Skeletal muscle tissue (tissue), 4 donors: ENCODE results near the gene NDUFS2. TPM values are rescaled to one million over a fixed set of nuclear protein-coding genes. Genes with fewer than 3 reads are reported as not detected.

Experiments used
- H3K27ac ChIP-seq: one replicate; pipeline ENCODE4 v1.7.0; 2013; ENCODE audit warnings: mild to moderate bottlenecking, low read depth, low read length, inconsistent platforms
- H3K27me3 ChIP-seq, 3 donors: one replicate each; pipeline ENCODE4 v1.7.0; 2013; ENCODE audit warnings: low read length in 3 of 3; ENCODE audit not compliant: control insufficient read depth in 3 of 3, insufficient read depth in 3 of 3
- H3K36me3 ChIP-seq, 3 donors: one replicate each; pipeline ENCODE4 v1.7.0; 2013; ENCODE audit warnings: low read length in 3 of 3; ENCODE audit not compliant: control insufficient read depth in 3 of 3, insufficient read depth in 3 of 3
- H3K4me1 ChIP-seq, 3 donors: one replicate each; pipeline ENCODE4 v1.7.0; 2013; ENCODE audit warnings: low read length in 3 of 3, mild to moderate bottlenecking in 3 of 3; ENCODE audit not compliant: control insufficient read depth in 3 of 3, insufficient read depth in 3 of 3
- H3K4me3 ChIP-seq, 3 donors: one replicate each; pipeline ENCODE4 v1.7.0; 2013; ENCODE audit warnings: low read length in 3 of 3
- H3K9ac ChIP-seq, 3 donors: one replicate each; pipeline ENCODE4 v1.7.0; 2013; ENCODE audit warnings: low read length in 3 of 3, mild to moderate bottlenecking in 3 of 3, moderate library complexity in 2 of 3, low read depth in 1 of 3
- H3K9me3 ChIP-seq, 3 donors: one replicate each; pipeline ENCODE4 v1.7.0; 2013; ENCODE audit warnings: low read length in 3 of 3; ENCODE audit not compliant: control insufficient read depth in 3 of 3
- total RNA-seq: library from RNA; depleted of rRNA; stranded (reverse); fragments of >200 nt; gene quantifications from one replicate; pipeline ENCODE4 v1.2.3, GENCODE V29; 2014
- donor health status: Osteomylitis.

Gene NDUFS2
- total RNA-seq, 1 donor from 2014 or later: 147 TPM

DNA sequence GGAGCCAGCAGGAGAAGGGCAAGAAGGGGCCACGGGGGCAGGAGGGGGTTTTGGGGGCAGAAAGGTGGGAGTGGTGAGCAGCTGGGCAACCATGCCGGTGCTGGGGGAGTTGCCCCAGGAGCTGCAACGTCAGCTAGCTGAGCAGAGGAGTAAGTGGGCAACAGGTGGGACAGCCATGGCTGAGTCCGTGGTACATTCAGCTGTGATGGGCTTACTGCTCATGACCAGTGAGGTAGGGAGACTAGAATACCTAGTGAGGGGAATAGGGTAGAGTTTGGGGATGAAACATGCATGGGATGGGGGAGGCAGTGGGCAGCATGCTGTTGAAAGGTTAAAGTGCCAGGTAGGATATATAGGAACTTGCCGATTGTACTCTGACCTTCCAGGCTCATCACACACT is 40.5 kb upstream of the NDUFS2 start:
- H3K9ac ChIP-seq: peak overlapping the region in 2 of 3 donors; percentile 8 to 33
- no peak overlapping the region for H3K27ac ChIP-seq
- H3K9me3 ChIP-seq: no peaks in the 10 kb centered on the region
- H3K4me1 ChIP-seq: peaks cover 33 to 46% (median 37%) of the 10 kb centered on the region in 3 donors
- no peaks in the 10 kb centered on the region for H3K27me3 ChIP-seq
- H3K4me3 ChIP-seq: no peak overlapping the region
- H3K36me3 ChIP-seq: peaks cover 43 to 58% (median 46%) of the 10 kb centered on the region in 3 donors

DNA sequence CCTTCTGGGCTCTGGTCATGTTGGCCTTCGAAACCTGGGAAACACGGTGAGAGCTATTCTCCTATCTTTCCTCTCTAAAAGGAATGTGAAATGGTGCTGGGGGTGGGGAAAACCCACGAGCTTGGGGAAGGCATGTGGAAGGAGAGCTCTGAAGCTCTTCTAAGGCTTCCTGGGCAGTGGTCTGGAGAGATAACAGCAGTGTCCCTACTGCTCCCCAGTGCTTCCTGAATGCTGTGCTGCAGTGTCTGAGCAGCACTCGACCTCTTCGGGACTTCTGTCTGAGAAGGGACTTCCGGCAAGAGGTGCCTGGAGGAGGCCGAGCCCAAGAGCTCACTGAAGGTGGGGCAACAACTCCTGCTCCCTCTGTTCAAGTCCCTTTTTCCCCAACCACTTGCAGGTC is 40.1 kb upstream of the NDUFS2 start:
- Histone ChIP-seq H3K27me3 (no peaks in the 10 kb centered on the region), H3K36me3 (peaks cover 40 to 54% (median 43%) of the 10 kb centered on the region in 3 donors), H3K4me3 (no peak overlapping the region), H3K4me1 (peaks cover 36 to 50% (median 41%) of the 10 kb centered on the region in 3 donors), H3K9me3 (no peaks in the 10 kb centered on the region), H3K27ac (no peak overlapping the region), H3K9ac (peak overlapping the region in 1 of 3 donors; percentile 33)

DNA sequence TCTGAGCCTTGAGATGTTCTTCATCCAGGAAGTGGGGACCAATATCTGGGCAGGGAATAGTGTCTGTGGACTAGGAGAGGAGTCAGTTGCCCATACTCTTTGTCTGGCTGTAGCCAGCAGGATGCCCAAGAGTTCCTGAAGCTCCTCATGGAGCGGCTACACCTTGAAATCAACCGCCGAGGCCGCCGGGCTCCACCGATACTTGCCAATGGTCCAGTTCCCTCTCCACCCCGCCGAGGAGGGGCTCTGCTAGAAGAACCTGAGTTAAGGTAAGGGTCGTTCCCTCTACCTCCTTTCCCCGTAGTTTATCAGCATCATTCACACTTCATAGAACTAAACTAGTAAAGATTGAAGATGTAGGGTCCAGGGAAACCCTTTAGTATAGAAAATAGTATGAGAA is 39.4 kb upstream of the NDUFS2 start:
- no peak overlapping the region for H3K27ac ChIP-seq
- peaks cover 37 to 51% (median 39%) of the 10 kb centered on the region in 3 donors for H3K36me3 ChIP-seq
- H3K4me3 ChIP-seq: no peak overlapping the region
- H3K27me3 ChIP-seq: no peaks in the 10 kb centered on the region
- H3K9ac ChIP-seq: no peak overlapping the region
- H3K9me3 ChIP-seq: no peaks in the 10 kb centered on the region
- peaks cover 43 to 52% (median 46%) of the 10 kb centered on the region in 3 donors for H3K4me1 ChIP-seq

DNA sequence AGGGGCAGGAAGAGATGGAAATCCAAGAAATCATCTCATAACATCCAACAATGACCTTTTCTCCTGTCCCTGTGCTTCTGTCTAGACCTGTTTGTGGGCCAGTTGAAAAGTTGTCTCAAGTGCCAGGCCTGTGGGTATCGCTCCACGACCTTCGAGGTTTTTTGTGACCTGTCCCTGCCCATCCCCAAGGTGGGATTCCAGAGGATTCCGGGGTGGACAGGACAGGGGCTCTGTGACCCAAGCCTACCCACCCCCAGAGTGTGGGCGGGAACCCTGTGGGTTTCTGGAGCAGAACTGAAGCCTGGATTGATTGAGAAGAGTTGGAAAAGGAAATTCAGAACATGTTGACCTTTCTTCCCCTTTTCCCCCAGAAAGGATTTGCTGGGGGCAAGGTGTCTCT is 38.4 kb upstream of the NDUFS2 start:
- no peak overlapping the region for H3K27ac ChIP-seq
- no peaks in the 10 kb centered on the region for H3K27me3 ChIP-seq
- no peak overlapping the region for H3K9ac ChIP-seq
- no peaks in the 10 kb centered on the region for H3K9me3 ChIP-seq
- no peak overlapping the region for H3K4me3 ChIP-seq
- peaks cover 30 to 47% (median 36%) of the 10 kb centered on the region in 3 donors for H3K36me3 ChIP-seq
- H3K4me1 ChIP-seq: peaks cover 40 to 45% (median 43%) of the 10 kb centered on the region in 3 donors

DNA sequence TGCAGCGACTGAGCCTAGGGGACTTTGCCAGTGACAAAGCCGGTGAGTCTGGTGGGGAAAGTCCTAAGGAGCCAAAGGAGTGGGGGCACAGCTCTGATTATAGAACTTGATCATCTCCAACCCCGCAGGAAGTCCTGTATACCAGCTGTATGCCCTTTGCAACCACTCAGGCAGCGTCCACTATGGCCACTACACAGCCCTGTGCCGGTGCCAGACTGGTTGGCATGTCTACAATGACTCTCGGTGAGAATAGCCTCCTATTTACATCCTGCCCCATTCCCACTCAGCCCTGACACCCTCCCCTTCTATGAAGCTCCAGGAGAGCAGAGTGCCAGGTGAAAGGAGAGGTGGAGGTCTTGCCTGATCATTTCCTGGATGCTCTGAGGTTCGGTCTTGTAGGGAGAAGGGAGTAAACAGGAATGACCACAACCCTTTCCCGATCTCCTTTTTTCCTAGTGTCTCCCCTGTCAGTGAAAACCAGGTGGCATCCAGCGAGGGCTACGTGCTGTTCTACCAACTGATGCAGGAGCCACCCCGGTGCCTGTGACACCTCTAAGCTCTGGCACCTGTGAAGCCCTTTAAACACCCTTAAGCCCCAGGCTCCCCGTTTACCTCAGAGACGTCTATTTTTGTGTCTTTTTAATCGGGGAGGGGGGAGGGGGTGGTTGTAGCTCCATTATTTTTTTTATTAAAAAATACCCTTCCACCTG is 37.1 kb upstream of the NDUFS2 start:
- H3K4me1 ChIP-seq: peaks cover 34 to 37% (median 36%) of the 10 kb centered on the region in 3 donors
- peak overlapping the region; percentile 90 for H3K27ac ChIP-seq
- no peaks in the 10 kb centered on the region for H3K27me3 ChIP-seq
- H3K9me3 ChIP-seq: no peaks in the 10 kb centered on the region
- H3K9ac ChIP-seq: peak overlapping the region; percentile 92 to 94 (median 94)
- peaks cover 38 to 58% (median 43%) of the 10 kb centered on the region in 3 donors for H3K36me3 ChIP-seq
- H3K4me3 ChIP-seq: peak overlapping the region; percentile 91 to 96 (median 95)

DNA sequence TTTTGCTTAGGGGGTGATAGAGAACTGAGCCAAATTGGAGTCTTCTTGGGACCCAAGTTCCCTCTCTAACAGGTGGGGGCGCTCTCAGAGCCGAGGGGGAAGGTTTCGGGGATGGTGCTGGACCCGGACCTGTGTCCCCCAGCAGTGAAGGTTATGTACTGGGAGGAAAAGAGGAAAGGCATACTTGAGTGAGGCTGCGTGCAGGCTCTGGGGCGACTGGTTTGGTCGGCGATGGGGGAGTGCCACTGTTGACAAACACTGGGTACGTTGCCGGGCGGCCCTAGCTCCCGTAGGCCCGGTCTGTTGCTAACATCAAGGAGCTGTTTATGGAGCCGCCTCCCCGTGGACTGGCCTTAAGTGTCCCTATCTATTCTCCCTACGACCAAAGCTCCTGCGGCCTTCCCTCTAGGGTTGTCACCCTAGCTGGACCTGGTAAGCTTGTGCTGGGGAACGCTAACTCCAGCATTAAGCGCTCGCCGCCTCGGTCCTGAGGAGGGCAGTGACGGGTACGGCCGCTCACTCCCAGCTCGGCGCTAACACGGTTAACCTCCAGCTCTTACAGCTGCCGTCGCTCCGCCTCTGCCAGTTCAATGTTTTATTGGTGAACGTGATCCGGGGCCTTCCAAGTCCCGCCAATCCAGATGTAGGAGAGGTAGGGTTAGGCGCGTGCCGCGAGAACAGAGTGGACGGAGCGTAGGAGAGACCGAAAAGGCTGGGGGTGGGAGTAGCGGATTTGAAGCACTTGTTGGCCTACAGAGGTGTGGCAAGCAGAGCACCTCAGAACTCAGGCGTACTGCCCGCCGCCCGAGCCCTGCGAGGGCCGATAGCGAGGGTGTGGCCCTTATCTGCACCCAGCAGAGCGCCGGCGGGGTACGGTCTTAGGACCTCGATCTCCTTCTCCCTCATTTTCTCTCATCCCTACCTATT is 36.2 kb upstream of the NDUFS2 start, which contains the start of gene PPOX:
TSS of gene PPOX (plus strand) at position 685 of the 927 bp plus-strand sequence. CDS start 422 bp downstream, outside the sequence.
- Histone ChIP-seq H3K9me3 (no peaks in the 10 kb centered on the region), H3K9ac (peak within 1 kb of the TSS; percentile 92 to 94 (median 94)), H3K27me3 (no peaks in the 10 kb centered on the region), H3K4me3 (peak within 1 kb of the TSS; percentile 91 to 96 (median 95)), H3K36me3 (peaks cover 42 to 61% (median 47%) of the 10 kb centered on the region in 3 donors), H3K4me1 (peaks cover 24 to 27% (median 26%) of the 10 kb centered on the region in 3 donors), H3K27ac (peak within 1 kb of the TSS; percentile 90)

DNA sequence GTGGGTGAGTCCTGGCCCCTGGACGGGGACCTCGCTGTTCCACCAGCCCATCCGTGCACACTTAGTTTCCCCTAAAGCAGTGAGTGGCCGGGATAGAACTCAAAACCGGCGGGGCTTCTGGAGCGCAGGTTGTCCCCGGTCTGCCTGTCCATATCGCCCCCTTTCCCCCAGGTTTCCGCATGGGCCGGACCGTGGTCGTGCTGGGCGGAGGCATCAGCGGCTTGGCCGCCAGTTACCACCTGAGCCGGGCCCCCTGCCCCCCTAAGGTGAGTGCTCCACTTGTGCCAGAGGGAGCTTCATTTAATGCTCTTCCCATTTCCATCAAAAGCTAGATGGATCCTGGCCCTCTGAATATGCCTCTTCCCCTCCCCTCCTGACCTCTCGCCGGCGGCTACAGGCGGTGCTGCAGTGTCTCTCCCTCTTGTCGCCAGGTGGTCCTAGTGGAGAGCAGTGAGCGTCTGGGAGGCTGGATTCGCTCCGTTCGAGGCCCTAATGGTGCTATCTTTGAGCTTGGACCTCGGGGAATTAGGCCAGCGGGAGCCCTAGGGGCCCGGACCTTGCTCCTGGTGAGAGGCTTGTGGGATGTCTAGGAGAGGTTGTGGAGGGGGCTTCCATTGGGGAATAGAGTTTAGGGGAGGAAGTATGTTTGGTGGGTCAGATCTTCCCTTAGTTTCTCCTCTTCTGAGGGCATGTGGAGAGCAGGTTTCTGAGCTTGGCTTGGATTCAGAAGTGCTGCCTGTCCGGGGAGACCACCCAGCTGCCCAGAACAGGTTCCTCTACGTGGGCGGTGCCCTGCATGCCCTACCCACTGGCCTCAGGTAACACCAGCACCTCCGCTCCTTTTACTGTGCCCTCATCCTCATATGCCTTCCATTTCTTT is 35.3 kb upstream of the NDUFS2 start:
- Histone ChIP-seq H3K36me3 (peaks cover 46 to 61% (median 50%) of the 10 kb centered on the region in 3 donors), H3K4me1 (peaks cover 17 to 25% (median 17%) of the 10 kb centered on the region in 3 donors), H3K27ac (peak overlapping the region; percentile 90), H3K4me3 (peak overlapping the region; percentile 91 to 96 (median 95)), H3K27me3 (no peaks in the 10 kb centered on the region), H3K9ac (peak overlapping the region; percentile 87 to 94 (median 94)), H3K9me3 (no peaks in the 10 kb centered on the region)

DNA sequence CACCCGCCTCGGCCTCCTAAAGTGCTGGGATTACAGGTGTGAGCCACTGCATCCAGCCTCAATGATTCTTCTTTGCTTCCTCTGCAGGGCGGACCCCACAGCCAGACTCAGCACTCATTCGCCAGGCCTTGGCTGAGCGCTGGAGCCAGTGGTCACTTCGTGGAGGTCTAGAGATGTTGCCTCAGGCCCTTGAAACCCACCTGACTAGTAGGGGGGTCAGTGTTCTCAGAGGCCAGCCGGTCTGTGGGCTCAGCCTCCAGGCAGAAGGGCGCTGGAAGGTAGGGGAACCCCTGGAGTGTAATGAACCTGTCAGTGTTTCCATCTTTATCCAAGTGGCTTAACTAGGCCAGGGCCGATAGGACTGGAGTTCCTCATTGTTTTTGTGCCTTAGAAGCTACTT is 33.3 kb upstream of the NDUFS2 start:
- Histone ChIP-seq H3K9ac (no peak overlapping the region), H3K27me3 (no peaks in the 10 kb centered on the region), H3K4me1 (peaks cover 28 to 42% (median 31%) of the 10 kb centered on the region in 3 donors), H3K9me3 (no peaks in the 10 kb centered on the region), H3K27ac (no peak overlapping the region), H3K36me3 (peaks cover 43 to 56% (median 53%) of the 10 kb centered on the region in 3 donors), H3K4me3 (no peak overlapping the region)

DNA sequence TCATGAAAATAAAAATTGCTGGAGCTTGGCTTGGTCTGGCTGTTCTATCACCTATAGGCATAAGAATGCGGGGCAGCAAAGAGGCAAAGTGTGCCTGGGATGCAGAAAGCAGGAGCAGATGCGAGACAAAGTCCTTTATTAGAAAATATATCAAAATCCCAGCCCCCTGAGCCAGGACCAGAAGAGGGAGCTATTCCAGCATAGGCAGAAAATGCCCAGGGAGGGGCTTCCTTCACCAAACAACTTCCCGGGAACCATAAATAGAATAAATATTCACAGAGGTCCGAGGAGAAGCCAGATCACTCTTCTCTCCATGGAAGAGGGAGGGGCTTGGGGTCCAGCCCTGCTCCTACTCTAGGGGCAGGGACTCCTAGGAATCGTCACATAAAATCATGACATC is 31.0 kb upstream of the NDUFS2 start:
- Histone ChIP-seq H3K4me1 (peaks cover 26 to 34% (median 29%) of the 10 kb centered on the region in 3 donors), H3K27me3 (no peaks in the 10 kb centered on the region), H3K27ac (no peak overlapping the region), H3K36me3 (peaks cover 58 to 63% (median 62%) of the 10 kb centered on the region in 3 donors), H3K9ac (no peak overlapping the region), H3K4me3 (no peak overlapping the region), H3K9me3 (no peaks in the 10 kb centered on the region)
